Frontal cortex (tissue), 4 donors: ENCODE data around the gene DHX40. TPM values are rescaled to one million over a fixed set of nuclear protein-coding genes. Genes with fewer than 3 reads are reported as not detected.
"Not testable (repeated sequence)": the region's sequence is repeated elsewhere in the genome, so short reads cannot be mapped to it uniquely, and the experiment has no call there.

ENCODE experiments used
- DNase-seq, 2 donors: peaks; one replicate each; pipeline ENCODE4 v3.0.0; 2012; ENCODE audit warnings: low spot score in 2 of 2
- FAIRE-seq: peaks from 2 replicates; lab custom pipeline; 2012; peaks lifted over from hg19 to GRCh38; lab: Jason Lieb, UNC
- total RNA-seq: library from RNA; depleted of rRNA; stranded (reverse); fragments of >200 nt; gene quantifications from one replicate; pipeline ENCODE4 v1.2.3, GENCODE V29; 2014
- donor health status: control.
- donor health status: control.
- donor health status: control.

Gene DHX40
- total RNA-seq, 1 donor from 2014 or later, result 75.0 TPM

DNA sequence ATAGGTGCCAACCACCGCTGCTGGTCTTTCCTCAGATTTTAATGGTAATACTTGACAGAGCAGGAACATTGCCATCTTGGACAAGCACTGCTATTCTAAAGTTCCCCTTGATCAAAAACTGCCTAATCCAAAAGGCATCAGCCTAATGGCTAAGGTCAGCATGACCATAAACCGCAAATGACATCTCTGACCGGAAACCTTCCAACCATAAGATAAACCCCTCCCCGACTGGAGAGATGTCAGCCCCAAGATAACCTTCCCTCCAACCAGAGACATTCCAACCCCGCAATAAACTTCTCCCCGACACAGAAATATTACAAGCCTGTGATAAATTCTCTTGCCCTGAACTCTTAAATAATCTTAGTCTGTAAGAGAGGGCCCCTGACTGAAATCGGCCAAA lies 7.4 kb upstream of the DHX40 start:
- FAIRE-seq (no peak), DNase-seq (no peak)

DNA sequence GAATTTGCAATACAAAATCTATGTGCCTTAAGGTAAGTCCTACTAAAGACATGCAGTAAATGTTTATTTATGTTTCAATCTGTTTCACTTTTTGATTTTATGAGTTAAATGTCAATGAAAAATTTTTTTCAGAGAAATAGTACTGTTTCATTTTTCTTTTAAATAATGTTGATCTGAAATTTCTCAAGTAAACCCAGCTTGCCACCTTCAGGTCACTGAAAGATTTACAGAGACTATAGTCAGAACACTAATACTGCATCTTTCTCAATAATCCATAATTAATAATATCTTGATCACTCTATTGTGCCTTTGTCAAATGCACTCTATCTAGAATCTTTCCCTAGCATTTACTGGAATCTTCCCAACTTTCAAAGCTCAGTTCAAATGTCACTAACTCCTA lies 6.5 kb upstream of the DHX40 start:
- DNase-seq (no peak), FAIRE-seq (no peak)

DNA sequence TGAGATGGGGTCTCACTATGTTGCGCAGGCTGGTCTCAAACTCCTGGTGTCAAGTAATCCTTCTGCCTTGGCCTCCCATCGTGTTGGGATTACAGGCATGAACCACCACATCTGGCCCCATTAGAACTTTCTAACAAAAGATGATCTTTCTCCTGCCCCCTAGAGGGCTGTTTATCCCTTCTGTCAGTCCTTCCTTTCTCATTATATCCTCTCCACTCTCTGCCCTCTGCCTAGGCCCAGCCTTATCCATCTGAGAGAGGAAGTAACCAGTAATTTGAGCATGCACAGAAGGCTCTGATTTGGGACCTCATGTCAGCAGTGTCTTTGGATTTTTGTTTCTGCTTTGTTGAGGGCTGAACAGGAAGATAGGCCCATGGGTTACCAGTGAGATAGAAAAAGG lies 4.4 kb upstream of the DHX40 start:
- DNase-seq (no peak), FAIRE-seq (no peak)

DNA sequence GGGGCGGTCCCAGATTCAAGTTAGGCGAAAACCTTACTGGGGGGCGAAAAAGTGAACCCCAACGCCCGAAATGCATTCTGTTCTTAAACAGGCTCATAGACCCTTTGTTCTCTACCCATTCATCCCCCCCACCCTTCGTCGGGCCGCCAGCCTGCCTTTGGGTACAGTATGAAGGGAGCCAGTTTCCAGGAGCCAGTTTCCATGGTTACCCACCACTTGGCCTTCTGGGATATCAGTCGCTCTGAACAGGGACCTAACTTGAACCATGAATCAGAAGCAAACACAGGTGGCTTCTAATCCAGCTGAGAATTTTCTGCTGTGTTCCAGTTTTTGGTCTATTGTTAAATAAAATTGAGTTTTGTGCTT lies 532 bp downstream of the DHX40 start:
- peak; percentile 51 to 74 for DNase-seq
- FAIRE-seq, result no peak

DNA sequence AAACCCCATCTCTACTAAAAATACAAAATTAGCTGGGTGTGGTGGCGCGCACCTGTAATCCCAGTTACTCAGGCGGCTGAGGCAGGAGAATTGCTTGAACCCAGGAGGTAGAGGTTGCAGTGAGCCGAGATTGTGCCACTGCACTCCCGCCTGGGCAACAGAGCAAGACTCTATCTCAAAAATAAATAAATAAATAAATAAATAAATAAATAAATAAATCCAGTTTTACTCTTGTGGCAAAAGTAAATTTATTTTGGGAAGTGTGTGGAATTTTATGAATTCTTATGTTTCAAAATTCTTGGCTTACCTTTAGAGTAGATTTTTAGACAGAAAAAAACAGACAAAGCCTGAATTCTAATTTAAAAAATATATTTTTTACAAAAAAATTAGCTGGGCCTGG lies 3.7 kb downstream of the DHX40 start:
- FAIRE-seq, DNase-seq: not testable (repeated sequence)

DNA sequence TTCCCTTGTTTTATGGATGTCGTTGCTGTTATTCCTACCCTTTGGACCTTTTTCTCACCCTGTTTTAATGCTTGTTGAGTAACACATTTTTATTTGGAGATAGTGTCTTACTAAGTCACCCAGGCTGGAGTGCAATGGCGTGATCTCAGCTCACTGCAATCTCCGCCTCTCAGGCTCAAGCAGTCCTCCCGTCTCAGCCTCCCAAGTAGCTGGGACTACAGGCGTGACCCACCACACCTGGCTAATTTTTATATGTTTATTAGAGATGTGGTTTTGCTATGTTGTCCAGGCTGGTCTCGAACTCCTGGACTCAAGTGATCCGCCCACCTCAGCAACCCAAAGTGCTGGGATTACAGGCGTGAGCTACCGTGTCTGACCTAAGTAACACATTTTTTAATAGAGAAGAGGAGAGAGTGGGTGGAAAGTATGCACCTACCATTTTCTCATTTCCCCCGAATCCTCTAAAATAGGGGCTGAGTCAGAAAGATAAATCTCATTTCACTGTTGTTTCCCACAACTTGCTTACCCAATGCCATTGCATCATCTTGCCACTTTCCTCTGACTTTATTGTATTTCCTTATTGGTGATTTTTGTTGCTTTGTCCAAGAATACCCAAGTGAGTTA lies 7.0 kb downstream of the DHX40 start:
- DNase-seq (no peak), FAIRE-seq (no peak)

DNA sequence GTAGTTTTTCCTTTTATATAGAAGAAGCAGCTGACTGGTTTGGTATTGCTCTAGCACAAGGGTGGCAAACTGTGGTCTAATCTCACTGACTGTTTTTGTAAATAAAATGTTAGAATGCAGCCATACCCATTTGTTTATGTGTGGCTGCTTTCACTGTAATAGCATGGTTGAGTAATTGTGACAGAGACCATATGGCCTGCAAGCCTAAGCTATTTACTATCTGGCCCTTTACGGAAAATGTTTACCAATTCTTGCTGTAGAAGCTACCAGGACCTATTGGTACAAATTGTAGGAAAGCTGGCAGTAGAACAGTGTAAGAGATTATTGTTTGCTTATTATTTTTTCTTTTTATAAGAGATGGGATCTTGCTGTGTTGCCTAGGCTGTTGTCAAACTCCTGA lies 18.8 kb downstream of the DHX40 start:
- not testable (repeated sequence) for DNase-seq, FAIRE-seq

DNA sequence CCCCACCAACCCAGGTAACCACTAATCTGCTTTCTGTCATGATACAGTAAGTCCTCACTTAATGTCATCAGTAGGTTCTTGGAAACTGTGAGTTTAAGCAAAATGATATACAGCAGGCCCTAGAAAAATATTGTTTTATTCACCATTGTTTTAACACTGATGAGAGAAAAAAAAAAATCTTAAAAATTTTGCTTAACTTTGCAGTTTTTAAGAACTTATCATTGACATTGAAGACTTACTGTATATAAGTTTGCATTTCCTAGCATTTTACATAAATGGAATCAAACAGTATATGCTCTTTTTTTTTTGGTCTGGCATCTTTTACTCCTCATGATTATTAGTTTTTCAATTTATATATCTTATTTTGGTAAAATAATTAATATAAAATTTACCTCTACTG lies 34.8 kb downstream of the DHX40 start:
- FAIRE-seq, result no peak
- DNase-seq, result no peak

DNA sequence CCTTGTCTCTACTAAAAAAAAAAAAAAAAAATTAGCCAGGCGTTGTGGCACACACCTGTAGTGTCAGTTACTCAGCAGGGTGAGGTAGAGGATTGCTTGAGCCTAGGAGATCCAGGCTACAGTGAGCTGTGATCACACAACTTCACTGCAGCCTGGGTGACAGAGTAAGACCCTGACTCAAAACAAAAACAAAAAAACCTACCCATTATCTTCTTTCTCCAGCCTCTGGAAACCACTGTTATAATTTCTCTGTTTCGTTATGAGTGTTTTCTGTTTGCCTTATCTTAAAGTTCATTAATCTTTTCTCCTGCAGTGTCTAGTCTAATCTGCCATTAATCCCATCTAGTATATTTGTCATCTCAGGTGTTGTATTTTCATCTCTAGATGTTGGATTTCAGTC lies 35.7 kb downstream of the DHX40 start:
- DNase-seq, result no peak
- FAIRE-seq, result no peak

DNA sequence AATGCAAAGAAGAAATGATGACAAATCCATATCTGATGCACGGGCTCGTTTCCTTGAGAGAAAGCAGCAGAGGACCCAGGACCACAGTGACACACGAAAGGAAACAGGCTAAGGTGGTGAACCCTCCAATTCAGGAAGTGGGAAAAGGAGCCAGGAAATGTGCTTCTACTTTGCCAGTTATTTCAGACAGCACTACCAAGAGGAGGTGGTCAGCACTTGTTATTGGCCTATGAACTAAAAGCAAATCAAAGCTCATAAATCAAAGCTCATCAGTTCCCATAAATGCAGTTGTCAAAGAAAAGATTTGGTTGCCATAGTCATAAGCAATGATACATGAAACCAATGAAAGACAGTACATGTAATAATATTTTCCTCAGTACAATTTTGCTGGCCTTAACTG lies 41.7 kb downstream of the DHX40 start:
- FAIRE-seq (no peak), DNase-seq (no peak)

DNA sequence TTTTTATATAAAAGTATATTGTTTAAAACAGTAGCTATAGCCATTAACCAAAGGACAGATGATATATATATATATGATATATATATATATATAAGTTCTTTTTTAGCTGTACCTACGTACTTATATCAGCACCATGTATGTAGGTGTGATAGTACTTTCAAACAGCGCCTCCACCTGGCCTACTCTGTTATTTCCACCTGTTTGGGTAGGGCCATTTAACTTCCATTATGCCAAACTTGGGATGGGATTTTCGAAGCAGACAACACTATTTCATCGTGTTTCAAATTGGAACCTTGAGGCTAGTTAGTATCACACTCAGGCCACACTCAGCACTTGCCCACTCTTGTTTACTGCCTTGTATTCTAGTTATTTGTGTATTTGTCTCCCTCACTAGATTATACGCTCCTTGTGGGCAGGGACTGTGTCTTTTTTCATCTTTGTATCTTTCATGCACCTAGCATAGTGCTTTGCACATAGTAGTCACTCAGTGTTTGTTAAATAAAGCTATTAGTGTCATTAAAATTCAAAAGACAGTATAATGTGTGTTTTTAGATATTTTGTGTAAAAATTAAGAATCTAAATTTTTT lies 42.5 kb downstream of the DHX40 start:
- DNase-seq (no peak), FAIRE-seq (no peak)

DNA sequence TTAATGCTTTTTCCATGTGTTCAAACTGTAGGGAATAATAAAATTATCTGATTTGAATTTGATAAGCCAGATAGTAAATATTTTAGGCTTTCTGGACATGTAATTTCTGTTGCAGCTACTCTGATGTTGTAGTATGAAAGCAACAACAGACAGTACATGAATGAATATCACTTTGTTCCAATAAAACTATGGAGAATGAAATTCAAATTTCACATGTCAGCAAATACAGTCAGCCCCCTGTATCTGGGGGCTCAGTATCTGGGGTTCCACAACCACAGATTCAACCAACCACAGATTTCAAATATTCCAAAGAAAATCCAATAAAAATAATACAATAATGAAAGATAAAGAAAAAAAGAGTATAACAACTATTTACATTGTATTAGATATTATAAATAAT lies 46.1 kb downstream of the DHX40 start:
- no peak for FAIRE-seq
- no peak for DNase-seq

DNA sequence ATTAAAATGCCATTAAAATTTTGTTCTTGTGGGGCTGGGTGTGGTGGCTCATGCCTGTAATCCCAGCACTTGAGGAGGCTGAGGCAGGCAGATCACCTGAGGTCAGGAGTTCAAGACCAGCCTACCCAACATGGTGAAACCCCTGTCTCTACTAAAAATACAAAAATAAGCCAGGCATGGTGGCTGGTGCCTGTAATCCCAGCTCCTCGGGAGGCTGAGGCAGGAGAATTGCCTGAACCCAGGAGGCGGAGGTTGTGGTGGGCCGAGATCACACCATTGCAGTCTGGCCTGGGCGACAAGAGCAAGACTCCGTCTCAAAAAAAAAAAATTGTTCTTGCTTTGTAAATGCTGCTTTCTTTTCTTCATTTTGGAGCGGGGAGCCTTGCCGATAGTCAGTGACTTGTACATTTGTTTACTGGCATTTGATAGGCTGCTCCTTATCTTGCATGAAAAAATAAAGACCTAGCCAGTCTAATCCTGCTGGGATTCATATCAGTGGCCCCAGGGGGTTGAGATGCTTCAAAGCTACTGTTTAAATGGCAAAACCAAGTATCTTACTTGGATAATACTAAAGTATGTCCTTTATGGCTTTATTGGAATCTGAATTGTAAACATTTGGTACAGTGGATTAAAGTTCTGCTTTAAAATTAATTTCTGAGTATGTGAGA lies 51.0 kb downstream of the DHX40 start:
- FAIRE-seq, result no peak
- DNase-seq, result no peak

DNA sequence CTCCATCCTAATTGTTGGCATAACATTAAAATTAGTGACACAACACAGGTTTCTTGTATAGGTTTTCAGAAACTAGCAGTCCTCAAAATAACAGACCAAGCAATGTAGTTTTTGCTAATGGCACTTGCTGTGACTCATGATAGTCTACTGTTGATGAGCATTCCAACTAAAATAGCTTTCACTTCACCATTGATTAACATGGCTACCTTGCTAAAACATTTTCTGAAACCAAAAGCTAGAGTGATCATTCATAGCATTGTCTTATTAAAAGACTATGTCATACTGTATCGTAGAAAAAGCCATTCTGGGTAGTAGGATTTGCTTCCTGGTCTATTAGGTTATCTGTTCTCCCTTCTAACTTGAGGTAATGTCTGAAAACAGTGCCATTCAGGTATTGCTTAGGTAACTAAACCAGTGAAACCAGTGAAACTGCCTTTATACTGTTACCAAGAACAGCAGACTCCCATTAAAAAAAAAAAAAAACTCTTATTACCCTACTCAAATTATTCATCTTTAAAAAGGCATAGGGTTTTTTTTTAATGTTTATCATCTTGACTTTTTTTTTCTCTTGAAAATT lies 51.8 kb downstream of the DHX40 start:
- FAIRE-seq (no peak), DNase-seq (no peak)

DNA sequence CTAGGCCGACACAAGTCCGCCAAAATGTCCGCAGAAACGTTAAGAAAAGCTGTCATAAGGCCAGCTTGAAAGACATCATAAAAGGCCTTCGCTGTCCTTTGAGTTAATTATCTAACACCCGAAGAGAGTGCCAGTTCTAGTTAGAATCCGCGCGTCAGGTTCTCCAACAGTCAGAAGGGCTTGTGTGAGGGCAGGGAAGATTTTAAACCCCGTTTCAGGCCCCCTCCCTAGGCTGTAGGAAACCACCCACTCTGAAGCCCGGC lies 53.6 kb downstream of the DHX40 start:
- FAIRE-seq (no peak), DNase-seq (no peak)

DNA sequence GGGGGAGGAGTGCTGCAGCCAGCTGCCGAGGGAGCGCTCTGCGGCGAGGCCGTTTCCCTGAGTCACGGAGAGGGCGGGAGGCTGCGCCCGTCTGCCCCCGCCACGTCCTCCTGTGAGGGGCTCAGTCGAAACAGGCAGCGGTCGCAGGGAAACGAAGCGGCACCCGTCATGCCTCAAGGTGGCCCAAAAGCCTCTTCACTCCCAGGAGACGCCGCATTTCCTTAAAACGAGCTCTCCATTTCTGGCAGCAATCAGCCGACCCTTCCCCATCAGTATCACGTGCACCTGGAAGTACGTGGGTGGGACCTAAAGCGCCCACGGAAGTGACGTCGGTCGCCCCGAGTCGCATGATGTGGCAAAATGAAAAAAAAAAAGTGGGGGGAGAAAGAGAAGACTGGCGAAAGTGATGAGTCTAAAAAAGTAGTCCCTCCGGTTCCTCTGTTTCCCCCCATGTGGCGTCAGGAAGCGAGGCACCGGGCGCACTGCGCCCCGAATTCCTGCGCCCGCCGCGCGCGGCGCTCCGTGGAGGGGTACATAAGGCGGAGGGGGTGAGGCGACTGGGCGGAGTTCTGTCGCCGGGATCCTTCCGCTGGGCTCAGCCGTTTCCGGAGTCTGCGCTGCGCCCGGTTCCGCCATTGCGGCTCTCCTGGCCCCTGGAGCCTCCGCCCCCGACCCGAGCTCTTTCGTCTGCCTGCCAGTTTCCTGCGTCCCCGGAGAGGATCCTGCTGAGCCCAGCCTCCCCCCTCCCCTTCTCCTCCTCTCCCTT lies 54.1 kb downstream of the DHX40 start, which contains the start of gene CLTC:
Gene CLTC, plus strand, starts transcription at position 598 of the 766 bp plus-strand sequence. CDS start 237 bp downstream, outside the sequence.
- no peak for FAIRE-seq
- DNase-seq, result peak; percentile 74 to 79

DNA sequence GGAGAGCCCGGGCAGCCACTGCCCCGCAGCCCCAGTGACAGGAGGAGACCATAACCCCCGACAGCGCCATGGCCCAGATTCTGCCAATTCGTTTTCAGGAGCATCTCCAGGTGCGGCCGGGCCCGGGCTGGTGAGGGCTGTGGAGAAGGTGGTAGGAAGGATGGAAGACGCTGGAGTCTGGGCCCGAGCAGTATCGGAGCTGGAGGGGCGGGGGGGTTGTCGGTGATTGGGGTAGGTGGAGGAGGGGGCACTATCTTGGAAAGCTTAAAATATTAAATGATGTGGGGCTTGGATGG lies 54.6 kb downstream of the DHX40 start:
- FAIRE-seq, result no peak
- no peak for DNase-seq

DNA sequence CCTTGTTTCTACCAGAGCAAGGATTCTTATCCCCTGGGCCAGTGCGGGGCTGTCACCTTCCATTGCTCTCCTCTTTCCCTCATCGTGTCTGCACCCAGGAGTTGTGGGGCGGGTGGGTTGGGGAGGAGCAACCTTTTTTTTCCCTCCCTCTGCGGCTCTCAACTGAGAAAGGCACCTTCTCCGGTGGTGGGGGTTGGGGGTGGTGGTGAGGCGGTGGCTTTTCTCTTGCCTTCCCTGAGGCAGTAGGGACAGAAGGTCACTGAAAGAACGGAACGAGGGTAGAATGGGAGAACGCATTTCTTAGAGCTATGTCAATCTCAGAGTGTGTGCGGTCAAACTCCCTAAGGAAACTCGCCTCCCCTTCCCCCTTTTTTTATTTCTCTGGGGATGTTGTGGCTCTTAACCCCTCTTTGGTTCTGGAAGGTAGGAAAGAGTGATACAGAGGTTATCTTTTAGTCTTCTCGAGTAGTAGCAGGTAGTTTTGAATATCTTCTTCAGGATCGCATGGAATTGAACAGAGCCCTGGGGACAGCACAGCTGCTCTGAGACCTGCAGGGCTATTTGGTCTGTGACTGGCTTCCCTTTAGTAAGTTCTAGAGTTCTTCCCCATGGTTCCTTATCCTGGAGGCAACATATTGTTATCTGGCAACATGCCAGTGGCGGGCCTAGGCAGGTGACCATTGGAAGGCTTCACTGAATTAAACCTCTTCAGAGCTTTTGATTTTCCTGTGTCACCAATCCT lies 55.3 kb downstream of the DHX40 start:
- DNase-seq (no peak), FAIRE-seq (no peak)

DNA sequence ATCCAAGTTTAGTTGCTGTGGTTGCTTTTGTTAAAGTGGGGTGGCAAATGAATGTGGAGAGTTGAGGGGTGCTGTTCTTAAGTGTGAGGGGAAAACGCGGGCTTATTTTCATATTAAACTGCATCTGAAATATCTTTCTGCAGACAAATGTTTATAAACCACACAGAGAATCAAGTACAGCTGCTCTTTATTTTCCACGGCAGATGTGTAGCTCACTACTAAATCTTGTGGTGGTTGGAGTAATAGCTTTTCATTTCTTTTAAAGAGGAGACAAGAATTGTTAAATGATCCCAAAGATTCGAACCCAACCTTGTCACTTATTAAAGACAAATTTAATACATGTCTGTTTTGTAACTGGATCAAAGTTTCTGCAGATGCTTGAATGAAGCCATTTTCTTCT lies 56.4 kb downstream of the DHX40 start:
- DNase-seq, result no peak
- no peak for FAIRE-seq

DNA sequence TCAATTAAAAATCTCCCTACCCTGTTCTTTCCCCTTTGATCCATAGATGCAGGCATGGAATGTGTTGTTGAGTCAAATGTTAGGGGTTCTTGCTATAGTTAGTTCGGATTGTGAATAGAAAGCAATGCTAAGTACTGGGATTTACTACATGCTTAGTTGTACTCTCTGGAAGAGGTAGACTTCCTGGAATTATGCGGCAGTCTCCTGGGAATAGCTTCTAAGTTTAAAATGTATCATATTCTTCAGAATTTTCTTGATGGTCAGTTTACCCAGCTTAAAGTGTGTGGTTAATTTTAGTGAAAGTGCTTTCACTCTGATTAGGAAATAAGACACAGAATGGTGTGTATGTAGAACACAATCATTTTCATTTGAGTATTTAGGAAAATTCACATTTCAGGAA lies 57.7 kb downstream of the DHX40 start:
- FAIRE-seq (no peak), DNase-seq (no peak)
